WTC11 (cell line): ENCODE data around the gene UGT1A5. TPM values are rescaled to one million over a fixed set of nuclear protein-coding genes. Genes with fewer than 3 reads are reported as not detected.
"Not testable (repeated sequence)": the region's sequence is repeated elsewhere in the genome, so short reads cannot be mapped to it uniquely, and the experiment has no call there.

Experiments used
- ATAC-seq: fragments of 200-7000 bp; cut with Tn5 transposase; 2 replicates; pipeline ENCODE4 v1.10.0; 2021; ENCODE audit warnings: mild to moderate bottlenecking, moderate library complexity
- CTCF ChIA-PET: fragments of 300-600 bp; sonication (Branson Sonifier 250); formaldehyde crosslinking; loops from one replicate; lab custom pipeline; 2021; ENCODE audit warnings: antibody characterized with exemption; lab: Charles Lee
- POLR2A ChIA-PET: fragments of 350-600 bp; sonication (Branson Sonifier 250); formaldehyde crosslinking; loops from one replicate; lab custom pipeline; 2021; ENCODE audit warnings: antibody characterized with exemption; lab: Charles Lee
- DNase-seq: peaks from one replicate; pipeline ENCODE4 v3.0.0; 2021; ENCODE audit warnings: low spot score
- H3K27ac Mint-ChIP-seq: 2 replicates; pipeline ENCODE4 v1.8.0; 2021; ENCODE audit warnings: mixed read lengths
- H3K27me3 Mint-ChIP-seq: 2 replicates; pipeline ENCODE4 v1.8.0; 2021; ENCODE audit warnings: low read depth, mild to moderate bottlenecking, moderate library complexity, mixed read lengths
- H3K36me3 Mint-ChIP-seq: 2 replicates; pipeline ENCODE4 v1.8.0; 2021; ENCODE audit warnings: mixed read lengths
- H3K4me1 Mint-ChIP-seq: 2 replicates; pipeline ENCODE4 v1.8.0; 2022; ENCODE audit warnings: mixed read lengths
- H3K4me3 Mint-ChIP-seq: 2 replicates; pipeline ENCODE4 v1.8.0; 2021; ENCODE audit warnings: mild to moderate bottlenecking, moderate library complexity, mixed read lengths
- H3K9me3 Mint-ChIP-seq: 2 replicates; pipeline ENCODE4 v1.8.0; 2021; ENCODE audit warnings: mixed read lengths
- CDX4 ChIP-seq: fragments of 250-450 bp; sonication (Bioruptor Pico); IDR thresholded peaks from 2 replicates; pipeline ENCODE4 v1.9.0; 2021; ENCODE audit warnings: moderate library complexity, mild to moderate bottlenecking, inconsistent platforms, borderline replicate concordance
- CREM ChIP-seq: sonication (generic); formaldehyde crosslinking; IDR thresholded peaks from 2 replicates; pipeline ENCODE4 v1.8.1; 2022; ENCODE audit warnings: mild to moderate bottlenecking, missing genetic modification reagents, moderate library complexity
- ESRRA ChIP-seq: sonication (generic); formaldehyde crosslinking; IDR thresholded peaks from 2 replicates; pipeline ENCODE4 v1.8.1; 2022; ENCODE audit warnings: mild to moderate bottlenecking, missing genetic modification reagents, borderline replicate concordance
- GABPB1 ChIP-seq: sonication (generic); formaldehyde crosslinking; IDR thresholded peaks from 2 replicates; pipeline ENCODE4 v1.8.1; 2023; ENCODE audit warnings: mild to moderate bottlenecking, missing genetic modification reagents
- GTF2I ChIP-seq: fragments of 250-450 bp; sonication (Bioruptor Pico); conservative IDR thresholded peaks from 2 replicates; pipeline ENCODE4 v1.4.0; 2021; ENCODE audit warnings: mild to moderate bottlenecking
- JAZF1 ChIP-seq: fragments of 250-450 bp; sonication (Bioruptor Pico); IDR thresholded peaks from 2 replicates; pipeline ENCODE4 v1.9.0; 2021; ENCODE audit warnings: moderate library complexity, mild to moderate bottlenecking, inconsistent platforms
- NFE2L1 ChIP-seq: sonication (generic); formaldehyde crosslinking; IDR thresholded peaks from 2 replicates; pipeline ENCODE4 v1.8.1; 2023; ENCODE audit warnings: missing genetic modification reagents
- TCF7 ChIP-seq: sonication (generic); formaldehyde crosslinking; IDR thresholded peaks from 2 replicates; pipeline ENCODE4 v1.8.0; 2022; ENCODE audit warnings: mild to moderate bottlenecking, low read depth, missing genetic modification reagents, moderate library complexity
- ZNF423 ChIP-seq: fragments of 250-450 bp; sonication (Bioruptor Pico); IDR thresholded peaks from 2 replicates; pipeline ENCODE4 v2.1.2; 2022; ENCODE audit warnings: mild to moderate bottlenecking, moderate library complexity
- ZNF425 ChIP-seq: fragments of 250-450 bp; sonication (Bioruptor Pico); conservative IDR thresholded peaks from 2 replicates; pipeline ENCODE4 v1.9.0; 2021; ENCODE audit warnings: mild to moderate bottlenecking
- total RNA-seq: library from RNA; stranded (reverse); gene quantifications from 3 replicates; pipeline ENCODE4 v1.2.3, GENCODE V29; 2021
- TF ChIP-seq, protein P1 (sequence below): sonication (generic); formaldehyde crosslinking; IDR thresholded peaks from 2 replicates; pipeline ENCODE4 v1.8.0; 2023; ENCODE audit warnings: missing genetic modification reagents, mild to moderate bottlenecking, borderline replicate concordance
- TF ChIP-seq, protein P2 (sequence below): sonication (generic); formaldehyde crosslinking; IDR thresholded peaks from 2 replicates; pipeline ENCODE4 v1.8.0; 2022; ENCODE audit warnings: missing genetic modification reagents

Gene UGT1A5
- total RNA-seq, 1 experiment from 2014 or later = not detected

DNA sequence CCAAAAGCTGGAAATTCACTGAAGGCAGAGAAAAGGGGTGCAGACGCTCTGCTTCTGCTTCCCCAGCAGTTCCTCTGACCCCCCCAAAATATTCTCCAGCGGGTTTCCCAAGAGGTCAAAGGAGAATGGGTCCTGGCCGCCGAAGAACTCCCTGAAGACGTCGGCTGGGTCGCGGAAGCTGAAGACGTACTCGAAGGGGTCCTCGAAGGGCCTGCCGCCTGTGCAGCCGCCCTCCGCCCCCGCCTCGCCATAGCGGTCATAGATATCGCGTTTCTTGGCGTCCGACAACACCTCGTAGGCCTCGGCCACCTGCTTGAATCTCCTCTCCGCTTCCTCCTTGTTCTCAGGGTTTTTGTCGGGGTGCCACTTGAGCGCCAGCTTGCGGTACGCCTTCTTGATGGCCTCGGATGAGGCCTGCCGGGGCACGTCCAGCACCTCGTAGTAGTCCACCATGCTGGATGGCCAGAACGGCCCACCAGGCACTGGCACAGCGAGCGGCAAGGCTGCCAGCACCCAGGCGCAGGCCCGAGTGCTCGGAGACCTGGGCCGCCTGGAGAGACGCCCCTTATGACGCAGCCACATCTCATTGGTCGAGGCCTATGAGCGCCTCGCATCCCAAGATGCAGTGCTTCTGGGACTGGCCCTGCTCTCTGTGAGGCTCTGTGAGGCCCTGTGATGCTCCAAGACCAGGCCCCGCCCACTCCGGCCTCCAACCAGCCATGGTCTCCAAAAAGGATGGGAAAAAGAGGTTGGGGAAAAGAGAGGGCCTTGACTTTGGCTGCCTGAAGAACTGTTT, 31.0 kb downstream of the UGT1A5 start (continued):
- TF ChIP-seq, protein P1, sequence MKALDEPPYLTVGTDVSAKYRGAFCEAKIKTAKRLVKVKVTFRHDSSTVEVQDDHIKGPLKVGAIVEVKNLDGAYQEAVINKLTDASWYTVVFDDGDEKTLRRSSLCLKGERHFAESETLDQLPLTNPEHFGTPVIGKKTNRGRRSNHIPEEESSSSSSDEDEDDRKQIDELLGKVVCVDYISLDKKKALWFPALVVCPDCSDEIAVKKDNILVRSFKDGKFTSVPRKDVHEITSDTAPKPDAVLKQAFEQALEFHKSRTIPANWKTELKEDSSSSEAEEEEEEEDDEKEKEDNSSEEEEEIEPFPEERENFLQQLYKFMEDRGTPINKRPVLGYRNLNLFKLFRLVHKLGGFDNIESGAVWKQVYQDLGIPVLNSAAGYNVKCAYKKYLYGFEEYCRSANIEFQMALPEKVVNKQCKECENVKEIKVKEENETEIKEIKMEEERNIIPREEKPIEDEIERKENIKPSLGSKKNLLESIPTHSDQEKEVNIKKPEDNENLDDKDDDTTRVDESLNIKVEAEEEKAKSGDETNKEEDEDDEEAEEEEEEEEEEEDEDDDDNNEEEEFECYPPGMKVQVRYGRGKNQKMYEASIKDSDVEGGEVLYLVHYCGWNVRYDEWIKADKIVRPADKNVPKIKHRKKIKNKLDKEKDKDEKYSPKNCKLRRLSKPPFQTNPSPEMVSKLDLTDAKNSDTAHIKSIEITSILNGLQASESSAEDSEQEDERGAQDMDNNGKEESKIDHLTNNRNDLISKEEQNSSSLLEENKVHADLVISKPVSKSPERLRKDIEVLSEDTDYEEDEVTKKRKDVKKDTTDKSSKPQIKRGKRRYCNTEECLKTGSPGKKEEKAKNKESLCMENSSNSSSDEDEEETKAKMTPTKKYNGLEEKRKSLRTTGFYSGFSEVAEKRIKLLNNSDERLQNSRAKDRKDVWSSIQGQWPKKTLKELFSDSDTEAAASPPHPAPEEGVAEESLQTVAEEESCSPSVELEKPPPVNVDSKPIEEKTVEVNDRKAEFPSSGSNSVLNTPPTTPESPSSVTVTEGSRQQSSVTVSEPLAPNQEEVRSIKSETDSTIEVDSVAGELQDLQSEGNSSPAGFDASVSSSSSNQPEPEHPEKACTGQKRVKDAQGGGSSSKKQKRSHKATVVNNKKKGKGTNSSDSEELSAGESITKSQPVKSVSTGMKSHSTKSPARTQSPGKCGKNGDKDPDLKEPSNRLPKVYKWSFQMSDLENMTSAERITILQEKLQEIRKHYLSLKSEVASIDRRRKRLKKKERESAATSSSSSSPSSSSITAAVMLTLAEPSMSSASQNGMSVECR (CRISPR knock-in tag) = no peak
- TF ChIP-seq ZNF425 (CRISPR knock-in tag) (no peak), JAZF1 (CRISPR knock-in tag) (no peak), ESRRA (CRISPR knock-in tag) (no peak), TCF7 (CRISPR knock-in tag) (no peak), ZNF423 (CRISPR knock-in tag) (no peak), CREM (CRISPR knock-in tag) (no peak), CDX4 (CRISPR knock-in tag) (no peak)
- TF ChIP-seq, protein P2, sequence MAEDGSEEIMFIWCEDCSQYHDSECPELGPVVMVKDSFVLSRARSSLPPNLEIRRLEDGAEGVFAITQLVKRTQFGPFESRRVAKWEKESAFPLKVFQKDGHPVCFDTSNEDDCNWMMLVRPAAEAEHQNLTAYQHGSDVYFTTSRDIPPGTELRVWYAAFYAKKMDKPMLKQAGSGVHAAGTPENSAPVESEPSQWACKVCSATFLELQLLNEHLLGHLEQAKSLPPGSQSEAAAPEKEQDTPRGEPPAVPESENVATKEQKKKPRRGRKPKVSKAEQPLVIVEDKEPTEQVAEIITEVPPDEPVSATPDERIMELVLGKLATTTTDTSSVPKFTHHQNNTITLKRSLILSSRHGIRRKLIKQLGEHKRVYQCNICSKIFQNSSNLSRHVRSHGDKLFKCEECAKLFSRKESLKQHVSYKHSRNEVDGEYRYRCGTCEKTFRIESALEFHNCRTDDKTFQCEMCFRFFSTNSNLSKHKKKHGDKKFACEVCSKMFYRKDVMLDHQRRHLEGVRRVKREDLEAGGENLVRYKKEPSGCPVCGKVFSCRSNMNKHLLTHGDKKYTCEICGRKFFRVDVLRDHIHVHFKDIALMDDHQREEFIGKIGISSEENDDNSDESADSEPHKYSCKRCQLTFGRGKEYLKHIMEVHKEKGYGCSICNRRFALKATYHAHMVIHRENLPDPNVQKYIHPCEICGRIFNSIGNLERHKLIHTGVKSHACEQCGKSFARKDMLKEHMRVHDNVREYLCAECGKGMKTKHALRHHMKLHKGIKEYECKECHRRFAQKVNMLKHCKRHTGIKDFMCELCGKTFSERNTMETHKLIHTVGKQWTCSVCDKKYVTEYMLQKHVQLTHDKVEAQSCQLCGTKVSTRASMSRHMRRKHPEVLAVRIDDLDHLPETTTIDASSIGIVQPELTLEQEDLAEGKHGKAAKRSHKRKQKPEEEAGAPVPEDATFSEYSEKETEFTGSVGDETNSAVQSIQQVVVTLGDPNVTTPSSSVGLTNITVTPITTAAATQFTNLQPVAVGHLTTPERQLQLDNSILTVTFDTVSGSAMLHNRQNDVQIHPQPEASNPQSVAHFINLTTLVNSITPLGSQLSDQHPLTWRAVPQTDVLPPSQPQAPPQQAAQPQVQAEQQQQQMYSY (CRISPR knock-in tag) = no peak

DNA sequence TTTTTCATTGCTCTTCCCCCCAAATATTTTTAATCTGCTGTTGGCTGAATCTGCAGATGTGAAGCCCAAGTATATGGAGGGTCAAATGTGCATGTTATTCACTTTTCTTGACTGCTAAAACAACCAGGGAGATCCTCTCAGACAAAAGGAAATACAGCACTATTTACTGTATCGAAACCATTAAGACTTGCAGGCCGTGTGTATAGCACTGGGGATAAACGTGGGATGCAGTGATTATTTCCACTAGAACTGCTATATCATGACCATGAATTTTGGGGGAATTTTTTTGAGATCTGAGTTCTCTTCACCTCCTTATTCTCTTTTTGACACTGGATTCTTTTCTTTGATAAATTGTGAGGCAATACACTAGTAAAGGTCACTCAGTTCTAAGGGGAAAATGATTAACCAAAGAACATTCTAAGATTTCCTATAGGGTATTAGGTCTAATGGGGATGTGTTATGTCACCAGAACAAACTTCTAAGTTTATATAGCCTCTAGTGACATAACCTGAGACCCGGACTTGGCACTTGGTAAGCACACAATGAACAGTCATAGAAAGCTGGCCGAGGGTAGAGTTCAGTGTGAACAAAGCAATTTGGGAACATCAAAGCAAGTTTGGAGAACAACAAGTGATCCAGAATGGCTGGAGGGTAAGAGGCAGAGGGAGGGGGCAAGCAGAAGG, 32.5 kb downstream of the UGT1A5 start:
- DNase-seq = no peak
- TF ChIP-seq NFE2L1 (CRISPR knock-in tag) (no peak), GTF2I (CRISPR knock-in tag) (no peak), GABPB1 (CRISPR knock-in tag) (peak; percentile 58; the same call in 1 of the 2 replicates)
- peaks cover 10% of the 10 kb centered on the region for H3K36me3 Mint-ChIP-seq
- ChIA-PET CTCF (no interaction called here), POLR2A (no interaction called here)
- no peak overlapping the region for H3K4me3 Mint-ChIP-seq
- H3K9me3 Mint-ChIP-seq = peaks cover 46% of the 10 kb centered on the region
- H3K27me3 Mint-ChIP-seq = peaks cover 8% of the 10 kb centered on the region; the same call in 1 of the 2 replicates
- no peak for ATAC-seq
- no peak overlapping the region for H3K27ac Mint-ChIP-seq
- no peaks in the 10 kb centered on the region for H3K4me1 Mint-ChIP-seq

DNA sequence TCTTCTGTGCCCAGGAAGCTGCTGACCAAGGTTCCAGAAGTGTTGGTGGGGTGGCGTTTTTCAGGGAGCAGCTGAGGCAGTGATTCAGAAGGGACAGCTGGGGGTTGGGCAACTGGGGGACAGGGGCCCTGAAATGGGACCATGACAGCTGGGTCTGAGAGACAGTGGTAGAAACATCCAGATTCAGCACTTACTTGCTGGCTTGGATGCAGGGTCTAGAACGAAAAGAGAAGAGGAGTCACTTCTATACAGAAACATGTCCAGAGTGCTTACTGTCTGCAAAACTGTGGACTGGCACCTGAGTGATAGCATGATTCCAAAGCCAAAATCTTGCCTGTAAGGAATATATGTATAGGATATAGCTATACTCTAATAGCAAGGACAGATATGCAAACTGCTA, 33.1 kb downstream of the UGT1A5 start:
- POLR2A ChIA-PET, H3K4me1 Mint-ChIP-seq, H3K27ac Mint-ChIP-seq, ATAC-seq, H3K4me3 Mint-ChIP-seq, DNase-seq, CTCF ChIA-PET, H3K27me3 Mint-ChIP-seq: not testable (repeated sequence)
- Mint-ChIP-seq H3K36me3 (peaks cover 13% of the 10 kb centered on the region), H3K9me3 (peaks cover 47% of the 10 kb centered on the region)
